HG03565 (cell line): Measurements from ENCODE around the gene NDUFB10.
"Not testable (repeated sequence)": the region's sequence is repeated elsewhere in the genome, so short reads cannot be mapped to it uniquely, and the experiment has no call there.

Experiments used
- ATAC-seq: cut with Tn5 transposase; IDR thresholded peaks from one replicate; pipeline ENCODE4 v1.9.1; 2021; ENCODE audit warnings: mild to moderate bottlenecking, moderate library complexity; ENCODE audit not compliant: unreplicated experiment

Gene NDUFB10

DNA sequence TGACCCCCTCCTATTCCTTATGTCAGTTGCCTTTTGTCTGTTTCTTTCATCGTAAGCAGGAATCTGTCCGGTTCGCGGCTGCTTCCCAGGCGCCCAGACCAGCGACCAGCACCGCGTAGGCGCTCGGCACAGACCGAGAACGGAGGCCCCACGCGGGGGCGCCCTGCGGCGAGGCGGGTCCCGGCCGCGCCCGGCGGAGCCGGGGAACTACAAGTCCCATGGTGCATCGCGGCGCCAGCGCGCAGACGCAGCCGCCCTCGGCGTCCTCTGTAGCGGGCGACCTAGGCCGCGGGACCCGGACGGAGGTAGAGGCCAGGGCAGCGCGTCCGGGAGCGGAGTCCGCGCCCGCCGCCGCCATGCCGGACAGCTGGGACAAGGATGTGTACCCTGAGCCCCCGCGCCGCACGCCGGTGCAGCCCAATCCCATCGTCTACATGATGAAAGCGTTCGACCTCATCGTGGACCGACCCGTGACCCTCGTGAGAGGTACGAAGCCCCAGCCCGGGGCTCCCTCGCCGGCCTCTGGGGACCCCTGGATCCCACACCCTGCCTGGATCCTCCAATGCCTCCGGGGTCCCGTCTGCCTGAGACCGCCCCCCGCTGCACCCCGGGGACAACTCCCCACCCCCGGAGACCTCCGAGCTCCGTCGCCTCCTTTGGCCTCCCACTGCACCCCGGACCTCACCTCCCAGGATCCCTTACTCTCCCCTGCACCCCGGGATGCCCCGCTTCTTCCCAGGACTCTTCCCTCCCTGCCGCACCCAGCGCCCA lies at the start of gene NDUFB10:
TSS of gene NDUFB10 (plus strand) at position 270 of the 771 bp plus-strand sequence. CDS start at position 357, 87 bp downstream.
- ATAC-seq, result peak; percentile 75

DNA sequence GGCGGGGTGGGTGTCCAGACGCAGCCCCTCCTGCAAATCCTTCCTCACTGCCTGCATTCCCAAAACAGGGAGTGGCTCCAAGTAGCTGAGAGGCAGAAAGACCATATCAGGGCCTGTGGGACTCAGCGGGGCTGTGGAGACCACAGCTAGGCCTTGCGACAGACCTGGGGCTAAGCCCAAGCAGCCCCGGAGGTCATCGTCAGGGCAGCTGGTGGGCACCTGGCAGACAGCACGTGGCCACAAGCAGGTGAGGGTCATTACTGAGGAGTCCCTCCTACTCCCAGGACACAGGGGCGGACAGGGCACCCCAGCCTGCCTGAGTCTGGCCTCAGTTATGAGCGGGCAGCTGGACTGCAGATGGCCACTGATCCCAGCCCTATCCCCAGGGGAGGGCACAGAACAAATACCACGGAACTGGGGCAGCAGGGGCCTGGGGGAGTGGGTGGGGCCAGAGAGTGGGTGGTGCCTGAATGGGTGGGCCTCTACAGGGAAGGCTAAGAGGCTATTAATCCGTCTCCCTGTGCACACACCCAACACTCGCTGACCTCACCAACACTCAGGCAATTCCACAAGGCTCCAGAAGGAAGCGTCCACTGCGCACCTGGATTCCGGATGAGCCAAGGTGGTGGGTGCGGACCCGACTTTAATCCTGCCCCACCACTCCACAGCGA lies 49.6 kb upstream of the NDUFB10 start:
- no peak for ATAC-seq

DNA sequence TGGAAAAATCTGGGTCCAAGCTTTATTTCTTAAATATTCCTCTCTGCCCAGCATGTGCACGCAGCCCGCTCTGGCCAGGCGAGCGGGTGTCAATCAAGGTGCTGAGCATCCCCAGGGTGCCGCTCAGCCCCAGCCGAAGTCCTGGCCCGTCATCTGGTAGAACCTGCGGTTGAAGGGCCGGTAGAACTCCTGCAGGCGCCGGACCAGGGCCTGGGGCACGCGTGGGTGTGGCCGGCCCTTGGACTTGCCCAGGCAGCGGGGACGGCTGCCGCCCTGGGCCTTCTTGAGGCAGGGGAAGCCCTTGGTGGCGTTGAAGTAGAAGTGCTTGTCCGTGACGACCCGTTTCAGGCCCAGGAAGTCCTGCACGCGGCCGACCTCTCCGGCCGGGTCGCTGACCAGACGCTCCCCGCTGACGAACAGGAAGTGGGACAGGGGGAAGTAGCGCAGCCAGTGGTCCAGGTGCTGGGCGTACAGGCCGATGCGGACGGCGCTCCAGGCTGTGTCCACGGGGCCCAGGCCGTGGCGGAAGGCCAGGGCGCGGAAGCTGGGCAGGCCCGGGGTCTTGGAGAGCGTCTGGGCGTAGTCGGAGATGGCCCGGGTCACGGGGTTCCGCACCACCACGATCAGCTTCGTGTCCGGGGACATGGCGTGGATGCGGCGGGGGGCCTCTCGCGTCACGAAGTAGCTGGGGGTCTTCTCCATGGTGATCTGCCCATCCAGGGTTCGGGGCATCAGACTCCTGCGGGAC lies 47.7 kb upstream of the NDUFB10 start:
- no peak for ATAC-seq

DNA sequence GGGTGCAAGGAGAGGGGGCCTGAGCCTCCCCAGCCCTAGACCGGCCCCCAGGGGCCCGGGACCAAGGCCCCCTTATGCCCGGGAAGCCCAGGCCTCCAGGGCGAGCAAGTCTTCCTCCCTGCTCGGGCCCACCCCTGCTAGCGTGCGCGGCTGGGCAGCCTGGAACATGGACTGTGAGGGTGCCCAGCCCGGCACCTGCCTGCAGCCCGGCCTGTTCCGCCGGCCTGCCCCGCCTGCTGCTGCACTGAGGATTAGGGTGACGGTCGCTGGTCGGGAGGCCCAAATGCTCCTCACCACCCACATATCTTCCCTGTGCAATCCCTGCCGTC lies 47.2 kb upstream of the NDUFB10 start:
- no peak for ATAC-seq

DNA sequence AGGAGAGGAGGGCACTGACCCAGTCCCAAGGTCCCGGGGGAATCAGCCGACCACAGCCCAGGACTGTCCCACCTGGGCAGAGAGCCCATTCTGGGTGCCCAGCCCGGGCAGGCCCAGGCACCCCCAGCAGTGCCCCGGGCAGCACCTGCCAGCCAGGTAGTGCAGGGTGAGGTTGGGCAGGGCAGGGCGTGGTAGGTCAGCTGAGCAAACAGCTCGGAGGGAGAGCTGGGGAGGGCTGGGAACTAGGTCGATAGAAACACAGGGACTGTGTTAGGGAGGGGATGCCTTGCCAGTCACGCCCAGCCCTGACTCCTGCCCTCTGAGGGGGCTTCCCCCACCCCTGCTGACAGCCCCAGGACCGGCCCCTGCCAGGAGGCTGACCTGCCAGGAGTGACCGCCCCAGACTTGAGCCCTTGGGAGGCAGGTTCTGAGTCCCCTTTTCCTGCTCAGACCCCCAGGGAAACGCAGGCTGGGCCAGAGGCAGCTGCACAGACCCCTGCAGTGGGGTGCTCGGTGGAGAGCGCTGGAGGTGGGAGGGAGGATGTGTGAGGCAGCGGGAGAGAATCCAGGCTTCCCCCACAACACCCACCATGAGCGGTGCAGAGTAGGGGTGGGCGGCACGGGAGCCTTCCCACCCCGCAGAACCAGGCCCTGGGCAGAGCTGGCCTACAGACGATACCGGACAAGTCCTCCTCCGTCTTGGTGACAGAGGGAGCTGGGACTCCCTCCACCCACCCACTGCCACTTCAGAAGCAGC lies 45.8 kb upstream of the NDUFB10 start:
- no peak for ATAC-seq

DNA sequence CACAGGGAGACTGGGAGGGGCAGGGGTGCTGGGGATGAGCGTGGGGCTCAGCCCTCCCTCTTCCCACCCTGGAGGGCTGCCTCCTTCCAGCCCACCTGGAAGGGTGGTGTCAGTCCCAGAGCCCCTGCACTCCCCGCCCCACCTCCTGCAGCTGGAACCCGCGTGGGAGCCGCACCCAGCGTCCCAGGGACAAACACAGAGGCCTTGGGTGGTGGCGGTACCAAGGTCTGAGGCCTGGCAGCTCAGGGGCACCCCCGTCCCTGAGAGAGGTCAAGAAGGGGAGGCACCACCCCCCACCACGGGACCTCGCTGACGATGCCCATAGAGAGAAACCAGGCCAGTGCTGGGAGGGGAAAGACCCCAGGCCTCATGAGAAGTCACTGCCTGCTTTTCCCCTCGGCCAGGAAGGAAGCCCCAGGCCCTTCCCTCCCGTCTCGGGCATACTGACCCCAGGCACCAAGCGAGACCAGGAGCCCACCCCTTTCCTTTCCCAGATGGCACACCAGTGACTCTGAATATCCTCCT lies 45.2 kb upstream of the NDUFB10 start:
- ATAC-seq, result no peak

DNA sequence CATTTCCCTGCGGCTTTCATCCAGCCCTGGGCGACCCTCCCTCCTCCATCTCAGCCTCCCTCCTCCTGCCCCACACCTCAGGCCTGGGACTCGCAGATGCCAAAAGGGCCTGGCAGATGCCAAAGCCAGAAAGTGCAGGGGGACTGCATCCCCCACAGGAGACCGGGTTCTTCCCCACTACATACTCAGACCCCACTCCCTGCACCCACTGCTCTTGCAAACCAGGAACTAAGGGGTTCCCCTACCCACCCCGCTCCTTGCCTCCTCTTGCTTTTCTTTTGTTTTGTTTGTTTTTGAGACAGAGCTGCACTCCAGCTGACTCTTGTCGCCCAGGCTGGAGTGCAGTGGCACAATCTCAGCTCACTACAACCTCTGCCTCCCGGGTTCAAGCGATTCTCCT lies 44.4 kb upstream of the NDUFB10 start:
- ATAC-seq, result no peak

DNA sequence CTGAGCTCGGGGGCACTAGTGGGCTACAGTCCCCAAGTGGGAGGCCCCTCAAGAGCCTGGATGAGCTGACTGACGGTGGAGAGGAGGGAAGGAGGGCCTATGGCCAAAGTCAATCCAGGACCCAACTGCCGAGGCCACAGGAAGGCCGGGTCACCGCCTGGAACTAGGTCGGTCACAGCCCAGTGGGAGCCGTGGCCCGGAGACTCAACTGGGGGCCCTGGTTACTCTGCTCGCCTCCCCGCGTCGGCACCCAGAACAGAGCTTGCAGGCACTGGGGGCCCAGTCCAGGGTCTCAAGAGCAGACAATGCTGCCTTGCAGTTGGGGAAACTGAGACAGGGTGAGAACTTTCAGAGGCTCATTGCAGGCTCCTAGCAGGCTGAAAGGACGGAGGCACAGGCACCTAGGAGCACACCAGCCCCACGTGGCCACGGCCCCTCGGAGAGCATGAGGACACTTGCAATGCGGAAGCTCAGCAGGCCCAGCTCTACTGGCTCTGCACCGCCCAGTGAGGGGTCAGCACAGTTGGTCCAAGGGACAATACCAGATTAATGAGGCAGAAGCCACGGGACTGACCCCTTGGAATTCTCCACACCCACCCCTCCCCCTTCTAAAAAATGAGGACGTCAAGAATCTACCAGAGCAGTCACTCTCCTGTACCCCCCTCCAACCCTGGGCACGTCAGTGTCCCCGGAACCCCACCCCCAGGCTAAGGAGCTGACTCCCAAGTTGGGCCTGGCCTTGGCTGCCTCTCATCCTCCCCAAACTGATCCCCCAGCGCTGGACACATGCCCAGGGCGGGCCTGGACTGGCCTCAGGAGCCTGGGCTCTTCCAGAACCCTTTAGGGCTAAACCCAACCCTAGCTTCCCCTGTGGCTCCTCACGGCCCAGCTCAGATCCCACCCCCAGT lies 43.4 kb upstream of the NDUFB10 start:
- no peak for ATAC-seq

DNA sequence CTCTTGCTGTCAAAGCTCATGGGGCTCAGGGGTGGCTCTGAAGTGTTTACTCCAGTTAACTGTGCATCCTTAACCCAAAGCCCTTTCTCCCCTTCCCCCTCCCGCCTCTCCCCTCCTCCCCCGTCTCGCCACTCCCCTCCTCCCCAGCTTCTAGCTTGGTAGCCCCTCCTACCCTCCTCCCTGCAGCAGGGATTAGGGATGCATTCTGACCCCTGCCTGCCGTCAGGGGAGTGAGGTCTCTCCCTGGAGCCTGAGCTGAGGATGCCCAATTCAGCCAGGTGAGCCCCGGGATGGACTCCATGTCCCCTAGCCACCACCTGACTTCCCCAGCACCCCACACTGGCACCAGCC lies 42.7 kb upstream of the NDUFB10 start:
- ATAC-seq, result no peak

DNA sequence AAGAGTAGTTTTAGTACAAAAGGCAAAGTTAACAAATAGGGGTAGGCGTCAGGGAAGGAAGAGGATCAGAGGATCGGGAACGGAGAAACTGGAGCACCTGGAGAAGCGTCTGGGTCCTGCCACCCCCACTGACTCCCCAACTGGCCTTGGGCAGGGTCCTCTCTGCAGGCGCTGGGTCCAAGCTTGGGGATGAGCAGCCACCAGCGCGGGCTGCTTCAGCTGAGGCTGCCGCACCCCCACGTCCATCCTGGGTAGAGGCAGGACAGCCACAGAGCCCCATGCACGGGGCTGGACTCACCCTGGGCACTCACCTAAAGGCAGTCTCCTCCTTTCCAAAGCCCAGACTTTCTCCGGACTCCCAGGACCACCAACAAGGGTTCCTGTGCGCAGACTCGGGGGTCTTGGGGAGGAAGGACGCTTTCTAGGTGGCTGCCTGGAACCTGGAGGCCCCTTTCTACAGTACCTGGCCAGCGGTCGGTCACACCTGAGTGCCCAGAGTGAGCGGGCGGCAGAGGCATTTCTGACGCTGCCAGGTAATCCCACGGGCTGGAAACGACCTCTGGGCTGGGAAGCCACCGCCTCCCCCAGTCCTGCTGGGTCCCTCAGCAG lies 42.2 kb upstream of the NDUFB10 start:
- no peak for ATAC-seq

DNA sequence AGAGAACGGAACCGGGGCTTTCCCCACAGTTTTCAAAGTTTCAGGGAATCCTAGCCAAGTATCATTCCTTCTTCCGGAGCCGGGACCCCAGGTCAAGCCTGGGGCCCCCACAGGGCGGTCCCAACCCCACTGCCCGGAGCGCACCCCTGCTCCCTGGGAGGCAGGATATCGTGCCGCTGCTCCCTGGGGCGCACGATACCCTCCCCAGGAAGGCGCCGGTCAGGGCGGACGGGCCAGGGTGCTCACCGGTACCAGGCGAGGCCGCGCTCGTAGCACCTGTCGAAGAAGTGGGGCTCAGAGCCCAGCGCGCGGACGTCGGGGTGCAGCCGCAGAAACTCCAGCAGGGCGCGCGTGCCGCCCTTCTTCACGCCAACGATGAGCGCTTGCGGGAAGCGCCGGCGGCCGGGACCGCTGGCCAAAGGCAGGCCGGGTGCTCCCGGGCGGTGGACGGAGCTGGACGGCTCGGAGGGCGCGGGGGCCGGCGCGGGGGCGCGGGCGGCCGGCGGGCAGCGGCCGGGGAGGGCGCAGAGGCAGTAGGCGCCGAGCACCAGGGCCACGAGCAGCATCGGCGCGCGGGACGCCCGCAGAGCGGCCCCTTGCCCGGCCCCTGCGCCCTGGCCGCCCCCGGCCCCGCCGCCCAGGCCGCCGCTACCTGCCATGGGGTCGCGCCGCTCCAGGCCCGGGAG lies 41.5 kb upstream of the NDUFB10 start:
- no peak for ATAC-seq

DNA sequence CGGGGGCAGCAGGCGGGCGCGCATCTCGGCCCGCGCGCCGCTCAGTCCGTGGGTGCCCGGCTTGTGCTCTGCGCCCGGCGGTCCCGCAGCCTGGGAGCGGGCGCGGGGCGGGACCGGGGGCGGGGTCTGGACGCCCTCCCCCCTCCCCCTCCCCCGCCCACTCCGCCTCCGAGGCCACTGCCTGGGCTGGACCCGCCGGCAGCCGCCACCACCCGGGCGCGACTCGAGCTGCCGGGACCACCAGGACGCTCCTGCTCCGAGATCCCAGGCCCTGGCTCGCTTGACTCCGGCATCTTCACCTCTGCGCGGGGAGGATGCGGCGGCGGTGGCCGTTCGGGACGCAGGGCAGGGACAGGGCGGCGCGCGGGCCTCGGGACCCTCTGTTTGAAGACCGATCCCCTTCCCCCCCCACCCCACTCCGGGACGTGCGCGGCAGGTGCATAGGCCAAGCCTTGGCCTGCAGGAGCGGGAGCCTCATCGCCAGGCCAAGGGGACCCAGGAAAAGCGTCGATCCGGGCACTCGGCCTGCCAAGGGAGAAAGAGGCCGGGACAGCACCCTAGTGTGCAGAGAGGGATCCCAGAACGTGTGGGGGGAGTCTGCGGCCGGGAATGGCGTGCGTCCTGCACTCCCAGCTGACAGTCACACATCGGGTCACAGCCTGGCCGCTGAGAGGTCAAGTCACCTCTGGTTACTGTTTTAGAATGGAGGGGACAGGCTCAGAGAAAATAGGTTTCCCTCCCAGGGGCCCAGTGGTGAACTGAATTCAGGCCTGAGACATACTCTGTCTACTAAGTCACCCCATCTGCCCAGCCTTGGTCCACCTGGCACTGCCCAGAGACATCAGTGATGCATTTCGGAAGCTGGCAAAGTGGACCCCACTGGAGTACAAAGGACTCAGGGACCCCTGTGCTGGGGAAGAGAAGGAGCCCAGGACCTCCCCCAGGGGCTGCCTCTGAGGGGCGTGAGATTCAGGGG lies 40.7 kb upstream of the NDUFB10 start, which contains the start of gene HS3ST6:
TSS of gene HS3ST6 (minus strand) at position 65 of the 976 bp plus-strand sequence. CDS start 92 bp downstream, outside the sequence.
- ATAC-seq, result no peak

DNA sequence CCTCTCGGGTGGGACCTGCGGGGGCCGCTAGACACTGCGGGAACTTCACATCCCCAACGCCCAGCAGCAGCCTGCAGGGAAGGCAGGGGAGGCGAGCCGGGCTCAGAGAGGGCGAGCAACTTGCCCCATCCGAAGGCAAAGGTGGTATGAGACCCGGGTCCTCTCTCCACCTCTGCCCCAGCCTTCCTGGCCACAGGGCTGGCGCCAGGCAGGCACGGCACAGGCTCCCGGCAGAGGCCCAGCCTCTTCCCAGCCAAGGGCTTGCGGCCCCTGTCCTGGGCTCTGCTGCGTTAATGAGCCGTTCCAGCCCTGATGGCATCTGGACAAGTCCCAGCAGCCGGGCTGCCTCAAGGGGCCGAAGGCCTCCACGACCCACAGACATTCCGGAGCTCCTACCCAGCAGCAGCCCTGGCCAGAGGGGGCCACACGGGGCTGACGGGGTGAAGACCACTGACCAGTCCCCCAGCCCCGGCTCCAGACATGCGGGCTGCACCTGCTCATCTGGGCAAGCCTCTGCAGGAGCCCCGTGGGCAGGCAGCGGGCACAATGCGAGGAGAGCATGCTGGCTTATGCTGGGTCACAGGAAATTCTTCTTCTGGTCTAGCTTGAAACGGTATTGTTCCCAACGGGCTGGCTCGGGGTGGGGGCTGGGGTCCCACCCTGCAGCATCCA lies 39.9 kb upstream of the NDUFB10 start:
- ATAC-seq, result no peak

DNA sequence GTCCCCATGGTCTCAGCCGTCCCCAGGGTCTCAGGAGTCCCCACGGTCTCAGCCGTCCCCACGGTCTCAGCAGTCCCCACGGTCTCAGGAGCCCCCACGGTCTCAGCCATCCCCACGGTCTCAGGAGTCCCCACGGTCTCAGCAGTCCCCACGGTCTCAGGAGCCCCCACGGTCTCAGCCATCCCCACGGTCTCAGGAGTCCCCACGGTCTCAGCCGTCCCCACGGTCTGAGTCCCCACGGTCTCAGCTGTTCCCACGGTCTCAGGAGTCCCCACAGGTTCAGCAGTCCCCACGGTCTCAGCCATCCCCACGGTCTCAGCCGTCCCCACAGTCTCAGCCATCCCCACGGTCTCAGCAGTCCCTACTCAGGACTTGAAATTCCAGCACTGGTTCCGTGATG lies 39.2 kb upstream of the NDUFB10 start:
- ATAC-seq, result not testable (repeated sequence)

DNA sequence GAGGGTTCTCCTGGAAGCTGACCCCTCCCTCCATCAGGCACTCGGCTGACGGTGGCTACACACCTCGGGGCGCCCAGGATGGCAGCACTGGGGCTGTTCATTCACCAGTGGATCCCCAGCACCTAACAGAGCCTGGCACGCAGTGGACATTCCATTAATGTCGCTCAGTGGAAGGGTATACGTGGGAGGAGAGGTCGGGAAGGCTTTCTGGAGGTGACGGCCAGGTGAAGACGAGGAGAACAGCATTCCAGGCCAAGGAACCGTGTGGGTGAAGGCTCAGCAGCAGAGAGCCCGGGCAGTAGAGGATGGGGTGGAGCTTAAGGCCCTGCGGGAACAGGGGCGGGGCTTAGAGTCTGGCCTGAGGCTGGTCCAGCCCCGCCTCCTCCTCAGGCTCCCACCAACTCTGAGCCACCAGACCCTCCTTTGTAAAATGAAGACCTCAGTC lies 38.6 kb upstream of the NDUFB10 start:
- ATAC-seq, result no peak

DNA sequence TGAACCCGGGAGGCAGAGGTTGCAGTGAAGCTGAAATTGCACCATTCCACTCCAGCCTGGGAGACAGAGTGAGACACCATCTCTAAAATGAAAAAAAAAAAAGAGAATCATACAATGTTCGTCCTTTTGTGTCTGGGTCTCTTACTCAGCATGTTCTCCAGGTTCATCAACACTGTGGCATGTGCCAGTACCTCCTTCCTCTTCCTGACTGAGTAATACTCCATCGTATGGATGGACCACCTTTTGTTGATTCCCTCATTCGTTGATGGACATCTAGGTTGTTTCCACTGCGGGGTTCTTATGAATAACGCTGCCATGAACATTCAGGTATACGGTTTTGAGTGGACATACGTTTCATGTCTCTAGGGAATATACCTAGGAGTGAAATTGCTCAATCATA lies 37.0 kb upstream of the NDUFB10 start:
- ATAC-seq, result no peak
